SK-N-SH treated with all-trans-retinoic acid at 6 μM for 48 hours (cell line): Measurements from ENCODE around the gene PIGU.

ENCODE experiments used
- CREB5 ChIP-seq: fragments of 250-450 bp; sonication (Bioruptor Pico); IDR thresholded peaks from 2 replicates; pipeline ENCODE4 v1.5.1; 2020; ENCODE audit warnings: low read depth, mild to moderate bottlenecking, moderate library complexity
- ESRRG ChIP-seq: fragments of 250-450 bp; sonication (Bioruptor Pico); IDR thresholded peaks from 2 replicates; pipeline ENCODE4 v1.6.1; 2021; ENCODE audit warnings: mild to moderate bottlenecking
- GLIS3 ChIP-seq: fragments of 250-450 bp; sonication (Bioruptor Pico); IDR thresholded peaks from 2 replicates; pipeline ENCODE4 v1.5.0; 2020; ENCODE audit warnings: mild to moderate bottlenecking, moderate library complexity
- PATZ1 ChIP-seq: fragments of 250-450 bp; sonication (Bioruptor Pico); IDR thresholded peaks from 2 replicates; pipeline ENCODE4 v1.8.0; 2020; ENCODE audit warnings: mild to moderate bottlenecking, moderate library complexity, borderline replicate concordance
- RARB ChIP-seq: fragments of 250-450 bp; sonication (Bioruptor Pico); IDR thresholded peaks from 2 replicates; pipeline ENCODE4 v1.8.0; 2021; ENCODE audit warnings: mild to moderate bottlenecking, moderate library complexity
- TOX ChIP-seq: fragments of 250-450 bp; sonication (Bioruptor Pico); IDR thresholded peaks from 2 replicates; pipeline ENCODE4 v1.8.0; 2021; ENCODE audit warnings: mild to moderate bottlenecking, moderate library complexity, borderline replicate concordance
- ZFP3 ChIP-seq: fragments of 250-450 bp; sonication (Bioruptor Pico); IDR thresholded peaks from 2 replicates; pipeline ENCODE4 v1.5.0; 2020; ENCODE audit warnings: mild to moderate bottlenecking, moderate library complexity
- ZFP30 ChIP-seq: fragments of 450-650 bp; formaldehyde crosslinking; IDR thresholded peaks from 2 replicates; pipeline ENCODE4 v1.5.0; 2022; ENCODE audit warnings: mild to moderate bottlenecking, moderate library complexity
- ZNF565 ChIP-seq: fragments of 450-650 bp; formaldehyde crosslinking; conservative IDR thresholded peaks from 2 replicates; pipeline ENCODE4 v1.5.0; 2020; ENCODE audit warnings: low read depth, mild to moderate bottlenecking, moderate library complexity
- TF ChIP-seq, protein P1 (sequence below): fragments of 250-450 bp; sonication (Bioruptor Pico); IDR thresholded peaks from 2 replicates; pipeline ENCODE4 v1.5.1; 2021; ENCODE audit warnings: mild to moderate bottlenecking, moderate library complexity

DNA sequence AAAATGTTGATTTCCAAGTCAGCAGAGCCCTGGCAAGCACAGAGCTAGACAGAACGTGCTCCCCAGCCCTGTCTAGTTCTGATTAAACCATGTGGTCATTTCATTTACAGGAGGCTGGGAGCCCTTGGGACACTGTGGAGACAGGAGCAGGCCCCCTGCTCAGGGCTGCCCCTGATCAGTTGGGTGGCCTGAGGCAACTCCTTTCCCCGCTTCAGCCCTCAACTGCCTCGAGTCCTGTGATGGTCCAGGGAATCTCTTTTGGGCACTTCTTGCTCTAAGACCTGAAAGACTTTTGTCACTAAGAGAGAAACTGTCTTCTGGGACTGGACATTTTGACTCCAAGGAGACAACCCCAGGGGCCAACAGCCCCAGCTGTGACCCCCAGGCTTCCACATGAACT, 147.2 kb downstream of the PIGU start:
- no peak for TF ChIP-seq CREB5 (CRISPR knock-in tag)
- no peak for TF ChIP-seq PATZ1
- TF ChIP-seq ZFP3 (CRISPR knock-in tag): no peak
- TF ChIP-seq TOX: no peak
- no peak for TF ChIP-seq ESRRG
- TF ChIP-seq RARB (CRISPR knock-in tag): no peak
- TF ChIP-seq, protein P1, sequence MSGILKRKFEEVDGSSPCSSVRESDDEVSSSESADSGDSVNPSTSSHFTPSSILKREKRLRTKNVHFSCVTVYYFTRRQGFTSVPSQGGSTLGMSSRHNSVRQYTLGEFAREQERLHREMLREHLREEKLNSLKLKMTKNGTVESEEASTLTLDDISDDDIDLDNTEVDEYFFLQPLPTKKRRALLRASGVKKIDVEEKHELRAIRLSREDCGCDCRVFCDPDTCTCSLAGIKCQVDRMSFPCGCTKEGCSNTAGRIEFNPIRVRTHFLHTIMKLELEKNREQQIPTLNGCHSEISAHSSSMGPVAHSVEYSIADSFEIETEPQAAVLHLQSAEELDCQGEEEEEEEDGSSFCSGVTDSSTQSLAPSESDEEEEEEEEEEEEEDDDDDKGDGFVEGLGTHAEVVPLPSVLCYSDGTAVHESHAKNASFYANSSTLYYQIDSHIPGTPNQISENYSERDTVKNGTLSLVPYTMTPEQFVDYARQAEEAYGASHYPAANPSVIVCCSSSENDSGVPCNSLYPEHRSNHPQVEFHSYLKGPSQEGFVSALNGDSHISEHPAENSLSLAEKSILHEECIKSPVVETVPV (CRISPR knock-in tag): no peak
- no peak for TF ChIP-seq ZNF565 (CRISPR knock-in tag)
- no peak for TF ChIP-seq GLIS3
- no peak for TF ChIP-seq ZFP30
